Renal cortical epithelial cell (primary cell): ENCODE data around the gene CSH2. TPM values are rescaled to one million over a fixed set of nuclear protein-coding genes. Genes with fewer than 3 reads are reported as not detected.

Source experiments
- DNase-seq: peaks from one replicate; pipeline ENCODE4 v3.0.0-alpha.2; 2011; ENCODE audit warnings: low read depth
- total RNA-seq: library from RNA; depleted of rRNA; stranded (reverse); fragments of >200 nt; gene quantifications from 2 replicates; pipeline ENCODE4 v1.2.3, GENCODE V29; 2014

CSH2 gene
- total RNA-seq, 1 donor from 2014 or later, result not detected

DNA sequence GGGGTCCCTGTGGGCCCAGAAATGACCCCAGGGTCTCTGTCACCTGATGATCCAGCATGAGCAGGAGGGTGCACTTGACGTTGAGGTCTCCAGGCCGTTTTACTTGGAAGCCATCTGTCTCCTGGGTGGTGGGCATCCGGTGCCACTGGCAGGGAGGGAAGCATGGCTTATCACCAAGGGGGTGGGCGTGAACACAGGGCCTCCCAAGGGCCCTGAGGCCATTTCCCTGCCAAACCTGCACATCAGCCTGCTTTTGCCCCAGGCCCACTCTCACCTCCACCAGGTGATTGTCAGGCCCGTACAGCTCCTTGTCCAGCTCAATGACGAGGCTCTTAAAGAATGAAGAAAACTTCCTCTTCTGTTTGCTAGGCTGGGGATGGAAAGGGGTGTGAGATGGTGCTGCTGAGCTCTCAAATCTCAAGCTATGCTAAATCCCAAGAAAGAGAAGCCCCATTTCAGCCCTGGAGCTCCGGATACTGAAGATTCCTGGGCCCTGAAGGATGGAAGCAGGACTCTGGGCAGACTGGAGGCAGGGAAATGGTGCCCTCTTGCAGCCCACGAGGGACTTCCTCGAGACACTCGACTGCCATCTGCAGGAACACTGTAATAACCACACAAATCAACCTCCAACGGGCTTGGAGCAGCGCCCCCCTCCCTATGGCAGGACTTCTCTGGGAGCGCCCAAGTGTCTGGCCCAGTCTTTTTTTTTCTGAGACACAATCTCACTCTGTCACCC is 38.9 kb downstream of the CSH2 start:
- peak; percentile 85 for DNase-seq

DNA sequence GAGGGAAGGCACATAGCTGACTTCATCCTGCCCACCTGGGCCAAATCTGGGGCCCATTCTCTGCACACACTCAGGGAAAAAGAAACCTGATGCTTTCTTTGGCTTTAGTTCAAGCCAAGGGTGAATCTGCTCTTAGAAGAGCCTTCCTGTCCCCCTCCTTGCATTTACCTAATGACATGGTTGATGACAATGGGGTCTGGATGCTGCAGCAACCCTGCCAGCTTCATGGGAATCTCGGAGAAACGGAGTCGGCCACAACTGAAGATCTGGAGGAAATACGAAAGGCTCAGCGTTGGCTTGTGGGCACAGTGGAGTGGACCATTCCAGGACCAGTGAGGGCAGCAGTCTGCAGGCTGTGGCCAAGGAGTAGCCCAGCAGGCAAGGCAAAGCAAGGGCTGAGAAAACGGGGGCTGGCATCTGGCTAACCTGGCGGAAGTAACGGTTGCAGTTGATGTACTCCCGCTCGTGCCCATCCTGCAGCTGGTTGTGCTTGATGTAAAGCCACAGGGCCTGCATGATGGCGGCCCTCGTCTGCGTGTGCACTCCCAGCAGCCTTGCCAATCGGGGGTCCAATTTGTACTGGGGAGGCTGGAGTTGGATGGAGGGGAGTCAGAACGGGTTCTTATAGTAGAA is 39.6 kb downstream of the CSH2 start:
- no peak for DNase-seq

DNA sequence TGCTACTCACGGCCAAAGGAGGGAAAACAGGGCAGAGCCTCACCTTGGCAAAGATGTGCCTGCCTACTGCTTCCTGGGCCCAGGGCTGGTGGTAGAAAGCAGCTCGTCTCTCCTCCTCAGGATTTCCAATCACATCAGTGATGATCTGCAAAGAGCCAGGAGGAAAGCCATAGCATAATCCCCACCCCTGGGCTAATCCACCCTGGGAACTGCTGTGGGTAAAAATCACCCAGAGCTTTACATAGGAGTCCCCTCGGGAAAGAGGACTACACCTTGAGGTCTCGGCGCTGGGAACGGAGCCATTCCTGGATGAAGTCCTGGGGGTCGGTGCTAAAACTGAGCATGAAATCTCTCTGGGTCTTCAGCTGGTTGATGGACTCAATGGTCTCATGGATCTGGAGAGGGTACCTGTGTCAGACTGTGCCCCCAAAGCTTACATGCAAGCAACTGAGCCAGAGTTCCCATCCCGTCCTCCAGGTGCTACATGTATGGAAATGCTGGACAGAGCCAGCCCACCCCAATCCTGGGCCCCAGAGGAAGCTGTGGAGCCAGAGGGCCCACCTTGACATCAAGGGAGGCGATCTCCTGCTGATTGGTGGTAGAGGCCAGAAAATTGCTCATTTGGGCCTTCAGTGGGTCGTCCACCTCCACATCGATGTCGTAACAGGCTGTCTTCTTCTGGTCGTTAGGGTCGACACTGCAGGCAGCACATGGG is 40.3 kb downstream of the CSH2 start:
- no peak for DNase-seq

DNA sequence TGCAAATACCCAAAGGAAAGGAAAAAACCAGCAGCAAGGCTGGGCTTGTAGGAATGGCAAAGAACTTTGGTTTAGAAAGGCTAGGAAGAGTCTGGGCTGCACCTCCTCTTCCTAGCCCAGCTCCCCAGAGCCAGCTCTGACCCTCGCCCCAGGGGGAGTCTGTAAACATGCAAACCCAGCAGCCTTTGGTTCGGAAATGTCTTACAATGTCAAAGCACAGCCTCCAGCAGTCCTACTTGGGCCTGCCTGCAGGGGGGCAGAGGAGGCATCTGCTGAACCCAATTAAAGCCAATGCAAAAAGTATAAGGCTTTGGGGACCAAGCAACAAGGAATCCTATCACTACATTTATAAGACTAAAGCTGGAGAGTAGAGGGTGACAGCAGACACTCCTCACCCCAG is 41.0 kb downstream of the CSH2 start:
- no peak for DNase-seq

DNA sequence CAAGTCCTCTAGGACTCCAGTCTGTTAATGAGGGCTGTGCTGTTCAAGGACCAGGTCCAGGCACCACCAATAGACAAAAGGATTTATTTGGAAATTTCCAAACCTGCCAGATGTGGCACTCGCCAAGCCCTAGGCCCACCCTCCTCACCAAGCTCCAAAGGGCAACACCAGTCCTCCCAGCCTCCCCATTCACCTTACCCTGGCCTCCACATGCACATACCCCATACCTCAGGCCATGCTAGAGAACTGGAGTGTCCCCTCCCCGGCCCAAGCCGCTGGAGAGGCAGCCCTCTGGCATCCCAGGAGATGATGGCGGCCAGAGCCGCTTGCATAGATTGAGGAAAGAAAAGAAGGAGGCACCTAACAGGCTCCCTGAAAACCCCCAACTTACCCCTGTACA is 41.5 kb downstream of the CSH2 start:
- DNase-seq, result no peak

DNA sequence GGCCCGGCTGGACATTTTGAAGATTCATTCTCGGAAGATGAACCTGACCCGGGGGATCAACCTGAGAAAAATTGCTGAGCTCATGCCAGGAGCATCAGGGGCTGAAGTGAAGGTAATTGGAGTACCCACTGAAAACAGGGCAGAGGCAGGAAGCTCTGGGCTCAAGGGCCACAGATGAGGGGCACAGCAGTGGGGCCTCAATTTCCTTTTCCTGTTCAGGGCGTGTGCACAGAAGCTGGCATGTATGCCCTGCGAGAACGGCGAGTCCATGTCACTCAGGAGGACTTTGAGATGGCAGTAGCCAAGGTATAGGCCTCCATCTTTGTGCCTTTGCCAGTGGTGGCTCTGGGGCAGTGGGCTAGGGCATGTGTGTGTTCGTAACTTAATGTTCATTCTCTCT is 42.0 kb downstream of the CSH2 start:
- DNase-seq, result no peak

DNA sequence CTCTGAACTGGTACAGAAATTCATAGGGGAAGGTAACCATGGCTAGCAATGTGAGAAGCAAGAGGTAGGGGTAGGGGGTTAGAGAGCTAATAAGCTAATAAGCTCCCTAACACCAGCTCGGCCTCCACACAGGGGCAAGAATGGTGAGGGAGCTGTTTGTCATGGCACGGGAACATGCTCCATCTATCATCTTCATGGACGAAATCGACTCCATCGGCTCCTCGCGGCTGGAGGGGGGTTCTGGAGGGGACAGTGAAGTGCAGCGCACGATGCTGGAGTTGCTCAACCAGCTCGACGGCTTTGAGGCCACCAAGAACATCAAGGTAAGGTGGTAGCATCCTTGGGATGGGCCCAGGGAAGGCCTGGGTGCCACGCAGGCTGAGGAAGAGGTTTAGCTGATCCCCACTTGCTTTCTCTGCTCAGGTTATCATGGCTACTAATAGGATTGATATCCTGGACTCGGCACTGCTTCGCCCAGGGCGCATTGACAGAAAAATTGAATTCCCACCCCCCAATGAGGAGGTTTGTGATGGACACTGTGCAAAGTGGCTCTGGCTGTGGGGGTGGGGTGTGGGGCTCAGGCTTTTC is 42.5 kb downstream of the CSH2 start:
- DNase-seq, result no peak

DNA sequence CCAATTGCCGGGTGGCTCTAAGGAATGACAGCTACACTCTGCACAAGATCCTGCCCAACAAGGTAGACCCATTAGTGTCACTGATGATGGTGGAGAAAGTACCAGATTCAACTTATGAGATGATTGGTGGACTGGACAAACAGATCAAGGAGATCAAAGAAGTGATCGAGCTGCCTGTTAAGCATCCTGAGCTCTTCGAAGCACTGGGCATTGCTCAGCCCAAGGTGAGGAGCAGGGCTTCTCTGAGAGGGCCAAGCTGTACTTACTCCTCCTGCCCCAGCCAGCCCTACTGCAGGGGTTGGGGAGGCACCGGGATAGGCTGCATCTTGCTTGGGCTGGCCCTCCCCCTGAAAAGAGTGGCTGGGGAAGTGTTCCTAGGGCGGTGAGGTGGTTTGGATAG is 43.2 kb downstream of the CSH2 start:
- no peak for DNase-seq

DNA sequence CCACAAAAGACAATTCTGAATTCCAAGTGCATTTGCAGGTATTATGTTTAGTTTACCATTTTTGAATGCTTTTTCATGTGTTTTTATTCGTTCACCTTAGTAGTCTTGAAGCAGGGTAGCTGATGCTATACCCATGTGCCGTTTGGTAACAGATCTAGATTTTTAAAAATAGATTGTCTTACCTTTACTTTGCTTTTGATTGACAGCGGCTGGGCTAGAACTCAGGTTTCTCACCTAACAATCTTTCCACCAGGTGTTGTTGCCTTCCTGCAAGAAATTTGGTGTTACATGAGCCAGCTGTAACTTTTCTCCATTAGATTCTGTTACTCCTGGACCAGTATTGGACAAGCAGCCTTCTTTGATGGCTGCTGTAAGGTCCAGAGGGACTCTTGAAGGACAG is 44.5 kb downstream of the CSH2 start:
- DNase-seq, result no peak

DNA sequence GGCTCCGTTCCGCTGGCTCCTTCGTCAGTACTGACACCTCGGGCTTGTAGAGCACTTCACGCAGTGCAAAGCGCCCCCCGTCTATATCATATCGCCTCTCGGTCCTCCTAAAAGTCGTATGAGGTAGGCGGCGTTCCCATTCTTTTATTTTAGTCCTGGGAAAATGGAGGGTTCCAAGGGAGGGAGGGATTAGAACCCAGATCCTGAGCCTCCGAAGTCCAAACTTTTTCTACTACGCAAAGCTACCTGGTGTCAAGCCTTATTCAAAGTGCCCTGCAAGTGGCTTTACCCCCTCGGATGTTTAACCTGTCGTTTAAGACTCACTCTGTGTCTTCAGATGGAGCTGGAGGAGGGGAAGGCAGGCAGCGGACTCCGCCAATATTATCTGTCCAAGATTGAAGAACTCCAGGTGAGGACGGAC is 45.7 kb downstream of the CSH2 start:
- DNase-seq, result no peak

DNA sequence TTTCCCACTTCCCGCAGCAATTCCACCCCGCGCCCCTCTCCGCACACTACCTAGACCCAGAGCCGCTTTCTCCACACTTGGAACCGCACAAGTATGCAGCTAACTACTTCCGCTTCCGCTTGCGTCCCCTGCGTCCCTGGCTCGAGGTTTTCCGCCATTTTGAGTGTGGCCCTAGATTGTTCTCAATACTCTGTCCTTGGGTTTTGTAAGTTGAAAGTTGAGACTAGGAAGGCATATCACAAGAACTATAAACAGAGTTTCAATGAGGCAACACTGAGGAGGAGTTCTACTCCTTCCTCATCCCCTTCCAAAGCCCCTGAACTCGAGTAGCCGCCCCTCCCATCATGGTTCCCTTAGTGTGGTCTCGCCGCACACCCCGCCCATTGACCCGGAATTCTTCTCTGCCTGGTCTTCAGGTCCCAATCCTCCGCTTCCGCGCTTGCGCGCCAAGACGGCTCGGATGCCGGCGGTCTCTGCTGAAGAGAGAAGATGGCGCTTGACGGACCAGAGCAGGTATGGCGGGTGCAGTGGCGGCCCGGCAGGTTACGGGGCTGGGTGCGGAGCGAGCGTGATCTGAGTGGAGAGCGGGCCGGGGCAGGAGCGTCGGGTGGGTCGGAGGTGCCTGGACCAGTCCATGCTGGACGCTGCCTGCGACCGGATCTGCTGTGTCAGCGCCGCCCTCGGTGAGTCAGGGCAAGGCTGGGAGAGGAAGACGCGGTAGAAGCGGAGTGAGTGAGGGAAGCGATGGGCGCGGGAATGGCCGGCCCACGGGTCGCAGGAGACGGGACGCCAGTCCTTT is 46.3 kb downstream of the CSH2 start, which contains the start of the genes FTSJ3 and PSMC5:
Gene FTSJ3 (minus strand): TSS at position 662 of the 799 bp plus-strand sequence. CDS start 761 bp downstream, outside the sequence.
Gene PSMC5 (plus strand): TSS at position 430 of the 799 bp plus-strand sequence. CDS start 60 bp downstream, at position 490.
- peak; percentile 93 for DNase-seq

DNA sequence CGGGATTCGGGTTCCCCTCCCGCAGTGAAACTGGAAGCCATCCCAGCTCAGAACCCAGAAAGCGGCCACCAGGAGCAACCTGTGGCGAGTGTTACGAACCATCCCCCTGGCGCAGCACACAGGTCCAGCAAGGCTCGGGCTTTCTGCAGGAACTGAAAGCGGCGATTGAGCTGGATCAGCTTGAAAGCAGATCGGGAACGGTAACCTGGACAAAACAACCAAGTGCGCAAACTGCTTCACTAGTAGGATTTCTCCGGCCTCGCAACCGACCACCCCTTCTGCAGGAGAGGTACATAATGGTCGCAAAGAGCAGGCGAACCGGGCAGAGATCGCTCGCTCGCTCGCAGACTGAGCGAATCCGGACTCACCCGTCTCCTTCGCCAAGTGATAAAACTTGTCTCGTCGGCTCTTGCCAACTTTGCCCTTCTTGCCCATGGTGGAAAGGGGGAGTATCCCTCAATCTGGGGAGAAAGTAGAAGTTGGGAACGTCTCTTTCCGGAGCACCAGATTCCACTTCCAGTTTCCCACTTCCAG is 46.9 kb downstream of the CSH2 start:
- peak; percentile 26 for DNase-seq

DNA sequence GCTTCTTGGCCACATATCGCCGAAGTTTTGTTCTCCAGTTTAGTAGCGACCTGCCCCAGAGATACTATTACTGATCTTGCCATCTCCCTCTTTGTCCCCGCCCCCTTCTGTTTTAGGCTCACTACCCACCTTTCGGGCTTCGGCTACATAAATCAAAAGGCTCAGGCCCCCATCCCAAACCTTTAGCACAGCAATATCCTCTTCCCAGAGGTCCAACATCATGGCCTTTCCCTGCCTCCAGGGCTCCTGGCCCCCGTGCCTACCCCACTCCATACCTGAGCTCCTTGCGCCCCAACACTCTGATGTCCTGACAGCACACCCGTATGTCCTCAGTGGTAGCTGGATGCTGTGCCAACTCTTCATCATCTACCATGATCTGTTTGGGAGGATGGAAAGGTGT is 49.1 kb downstream of the CSH2 start:
- DNase-seq, result no peak

DNA sequence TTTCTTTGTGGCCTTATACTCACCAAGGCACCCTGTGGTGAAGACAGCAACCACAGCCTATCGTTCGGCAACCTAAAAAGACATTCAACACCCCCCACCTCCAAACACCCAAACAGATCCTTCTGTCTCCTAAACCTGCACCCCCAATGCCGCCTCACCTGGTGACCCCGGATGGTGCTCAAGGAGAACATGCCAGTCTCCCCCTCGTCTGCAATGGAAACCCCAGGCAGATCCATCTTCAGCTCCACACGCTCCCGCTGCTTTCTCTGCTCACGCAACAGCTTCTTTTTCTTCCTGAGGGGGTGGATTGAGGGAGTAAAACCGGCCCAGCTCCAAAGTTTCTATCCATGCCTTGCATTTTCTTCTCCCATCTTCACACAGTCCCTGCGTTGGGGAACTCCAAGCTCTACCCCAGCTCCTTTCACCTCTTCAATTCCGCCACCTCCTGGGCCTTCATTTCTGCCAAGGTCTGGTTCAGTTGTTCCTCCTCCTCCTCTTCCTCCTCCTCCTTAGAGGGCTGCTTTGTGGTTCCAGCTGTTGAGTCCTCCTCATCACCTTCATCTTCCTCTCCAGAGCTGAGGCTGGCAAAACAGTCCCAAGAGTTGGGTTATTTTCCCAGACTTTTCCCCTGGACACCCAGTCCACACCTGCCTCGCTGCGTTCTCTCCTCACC is 49.7 kb downstream of the CSH2 start:
- no peak for DNase-seq

DNA sequence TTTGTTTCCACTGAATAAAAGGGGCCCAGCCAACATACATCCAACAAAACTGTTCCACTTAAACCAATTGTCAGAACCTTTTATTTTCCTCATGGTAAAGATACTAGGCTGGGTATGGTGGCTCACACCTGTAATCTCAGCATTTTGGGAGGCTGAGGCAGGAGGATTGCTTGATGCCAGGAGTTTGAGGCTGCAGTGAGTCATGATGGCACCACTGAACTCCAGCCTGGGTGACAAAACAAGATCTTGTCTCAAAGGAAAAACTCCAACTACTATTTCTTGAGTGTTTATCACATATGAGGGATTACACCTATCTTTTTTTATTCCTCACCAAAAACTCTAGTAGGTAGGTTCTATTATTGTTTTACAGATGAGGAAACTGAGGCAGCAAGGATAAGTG is 50.9 kb downstream of the CSH2 start:
- DNase-seq, result no peak

Other genes starting within 250 kb of the CSH2 start
- gene LIMD2, start 173.6 kb downstream of the CSH2 start, total RNA-seq, result 21.9 and 26.7 TPM in 2 replicates
- gene STRADA, start 131.9 kb downstream of the CSH2 start, total RNA-seq, result 10.6 and 25.9 TPM in 2 replicates
- gene CCDC47, start 100.1 kb downstream of the CSH2 start, total RNA-seq, result 77.1 and 178 TPM in 2 replicates
- gene DDX42, start 99.5 kb downstream of the CSH2 start, total RNA-seq, result 45.0 and 135 TPM in 2 replicates
- 37.0 and 132 TPM in 2 replicates for gene PSMC5, start 46.2 kb downstream of the CSH2 start, total RNA-seq
- 76.1 and 100 TPM in 2 replicates for gene FTSJ3, start 46.0 kb downstream of the CSH2 start, total RNA-seq
- 65.2 and 96.2 TPM in 2 replicates for gene SMARCD2, start 31.0 kb downstream of the CSH2 start, total RNA-seq
- gene GH2, start 8.3 kb upstream of the CSH2 start, total RNA-seq, result not detected in 2 replicates
- not detected in 2 replicates for gene CSH1, start 22.9 kb upstream of the CSH2 start, total RNA-seq
- not detected in 2 replicates for gene CSHL1, start 37.6 kb upstream of the CSH2 start, total RNA-seq
- gene GH1, start 45.2 kb upstream of the CSH2 start, total RNA-seq, result not detected in 2 replicates
- not detected in 2 replicates for gene CD79B, start 58.7 kb upstream of the CSH2 start, total RNA-seq
- not detected in 2 replicates for gene SCN4A, start 99.2 kb upstream of the CSH2 start, total RNA-seq
- 0.17 and 1.6 TPM in 2 replicates for gene PRR29, start 124.7 kb upstream of the CSH2 start, total RNA-seq
- gene ICAM2, start 147.0 kb upstream of the CSH2 start, total RNA-seq, result 6.4 and 11.6 TPM in 2 replicates